ENCODE data around the gene SEMA3B.

SEMA3B gene

GRCh38 chr3:50262778-50263177, 6.2 kb upstream of the SEMA3B start:
- POLR2A ChIA-PET, result interaction anchor here (0.7 kb wide), 1 partner anchor 12 kb away, joined by 3 read pairs; no protein-coding TSS in a partner anchor
- TF ChIP-seq ZBTB20 (tag by site-specific recombination; IDR thresholded peaks at IDR 0.05) (peak; percentile 50; the same call in 1 of the 2 replicates), ZIC2 (tag by site-specific recombination; IDR thresholded peaks at IDR 0.05) (peak; percentile 59), ZNF571 (tag by site-specific recombination; IDR thresholded peaks at IDR 0.05) (no peak), ZFP3 (tag by site-specific recombination; IDR thresholded peaks at IDR 0.05; ENCODE audit: low read depth) (no peak), ZNF48 (tag by site-specific recombination; IDR thresholded peaks at IDR 0.05) (no peak)
- CTCF ChIA-PET, result interaction anchor here (0.7 to 1.9 kb wide), 3 partner anchors 9 to 36 kb away, joined by 3 to 11 read pairs (median 4); no protein-coding TSS in a partner anchor

DNA sequence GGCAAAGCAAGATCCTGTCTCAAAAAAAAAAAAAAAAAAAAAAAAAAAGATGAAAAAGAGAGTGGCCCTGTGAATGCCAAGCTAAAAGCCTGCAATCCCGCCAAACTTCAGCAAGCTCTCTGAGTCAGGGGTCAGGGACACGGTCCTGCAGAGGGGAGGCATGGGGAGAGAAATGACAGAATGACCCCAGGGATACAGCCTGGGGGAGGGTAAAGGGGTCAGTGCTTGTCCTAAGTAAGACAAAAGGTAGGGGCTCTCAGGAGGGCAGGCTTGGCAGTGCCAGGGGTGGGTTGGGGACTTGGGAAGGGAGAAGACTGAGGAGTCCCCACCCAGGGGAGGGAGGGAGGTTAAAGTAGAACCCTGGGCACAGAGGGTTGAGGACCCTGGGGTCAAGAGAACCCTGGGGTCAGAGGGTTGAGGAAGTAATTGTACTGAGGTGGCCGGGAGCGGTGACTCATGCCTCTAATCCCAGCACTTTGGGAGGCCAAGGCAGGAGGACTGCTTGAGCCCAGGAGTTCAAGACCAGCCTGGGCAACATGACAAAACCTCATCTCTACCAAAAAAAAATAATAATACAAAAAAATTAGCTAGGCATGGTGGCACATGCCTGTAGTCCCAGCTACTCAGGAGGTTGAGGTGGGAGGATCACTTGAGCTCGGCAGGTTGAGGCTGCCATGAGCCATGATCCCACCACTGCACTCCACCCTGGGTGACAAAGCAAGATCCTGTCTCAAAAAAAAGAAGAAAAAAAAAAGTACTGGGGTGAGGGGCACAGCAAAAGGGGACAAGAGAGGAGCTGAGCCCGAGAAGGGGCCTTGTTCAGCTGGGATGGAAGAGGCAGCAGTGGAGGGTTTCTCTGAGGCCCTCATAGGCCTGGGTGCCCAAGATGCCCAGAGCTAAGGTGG, 5.2 kb upstream of the SEMA3B start:
- Histone ChIP-seq H3K27ac (ENCODE audit: extremely low read depth, low read depth, low read length) (no peak overlapping the region), H3K9me3 (ENCODE audit: control insufficient read depth, insufficient read depth, low read depth, low read length) (no peaks in the 10 kb centered on the region), H3K4me1 (ENCODE audit: control insufficient read depth, insufficient read depth, low read length) (peaks cover 3% of the 10 kb centered on the region; the same call in 1 of the 2 replicates), H3K4me3 (ENCODE audit: low read depth, low read length) (no peak overlapping the region), H3K36me3 (ENCODE audit: control insufficient read depth in 2 of 2, insufficient read depth in 1 of 2, low read length in 2 of 2) (no peaks in the 10 kb centered on the region)
- ChIA-PET CTCF (interaction anchor here (0.7 to 2.4 kb wide), 9 partner anchors 8 to 69 kb away, joined by 3 to 16 read pairs (median 4); partner anchors contain the start of gene IFRD2), POLR2A (interaction anchor here (0.7 to 1.9 kb wide), 9 partner anchors 8 to 87 kb away, joined by 3 to 9 read pairs (median 4); partner anchors contain the start of genes CYB561D2, HYAL3, LSMEM2 and NAA80)
- TF ChIP-seq ZNF362 (tag by site-specific recombination; IDR thresholded peaks at IDR 0.05), result peak; percentile 33; the same call in 1 of the 2 replicates
- TF ChIP-seq ZNF146 (tag by site-specific recombination; IDR thresholded peaks at IDR 0.05), result no peak
- TF ChIP-seq GLIS1 (tag by site-specific recombination; IDR thresholded peaks at IDR 0.05), result peak; percentile 48; the same call in 1 of the 2 replicates
- TF ChIP-seq ZNF707 (tag by site-specific recombination; IDR thresholded peaks at IDR 0.05), result no peak
- no peak for TF ChIP-seq ZNF324 (tag by site-specific recombination; IDR thresholded peaks at IDR 0.05)
- TF ChIP-seq, protein P1, sequence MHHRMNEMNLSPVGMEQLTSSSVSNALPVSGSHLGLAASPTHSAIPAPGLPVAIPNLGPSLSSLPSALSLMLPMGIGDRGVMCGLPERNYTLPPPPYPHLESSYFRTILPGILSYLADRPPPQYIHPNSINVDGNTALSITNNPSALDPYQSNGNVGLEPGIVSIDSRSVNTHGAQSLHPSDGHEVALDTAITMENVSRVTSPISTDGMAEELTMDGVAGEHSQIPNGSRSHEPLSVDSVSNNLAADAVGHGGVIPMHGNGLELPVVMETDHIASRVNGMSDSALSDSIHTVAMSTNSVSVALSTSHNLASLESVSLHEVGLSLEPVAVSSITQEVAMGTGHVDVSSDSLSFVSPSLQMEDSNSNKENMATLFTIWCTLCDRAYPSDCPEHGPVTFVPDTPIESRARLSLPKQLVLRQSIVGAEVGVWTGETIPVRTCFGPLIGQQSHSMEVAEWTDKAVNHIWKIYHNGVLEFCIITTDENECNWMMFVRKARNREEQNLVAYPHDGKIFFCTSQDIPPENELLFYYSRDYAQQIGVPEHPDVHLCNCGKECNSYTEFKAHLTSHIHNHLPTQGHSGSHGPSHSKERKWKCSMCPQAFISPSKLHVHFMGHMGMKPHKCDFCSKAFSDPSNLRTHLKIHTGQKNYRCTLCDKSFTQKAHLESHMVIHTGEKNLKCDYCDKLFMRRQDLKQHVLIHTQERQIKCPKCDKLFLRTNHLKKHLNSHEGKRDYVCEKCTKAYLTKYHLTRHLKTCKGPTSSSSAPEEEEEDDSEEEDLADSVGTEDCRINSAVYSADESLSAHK (tag by site-specific recombination; IDR thresholded peaks at IDR 0.05), result no peak
- TF ChIP-seq BCL11B (tag by site-specific recombination; IDR thresholded peaks at IDR 0.05; ENCODE audit: low read depth), result no peak
- TF ChIP-seq ZNF670 (tag by site-specific recombination; IDR thresholded peaks at IDR 0.05; ENCODE audit: low read depth), result no peak
- TF ChIP-seq YY2 (tag by site-specific recombination; IDR thresholded peaks at IDR 0.05), result no peak
- no peak for TF ChIP-seq ZNF692 (tag by site-specific recombination; IDR thresholded peaks at IDR 0.05)

More at GRCh38 chr3:50262778-50263177, 6.2 kb upstream of the SEMA3B start:
- Histone ChIP-seq H3K27ac (ENCODE audit: extremely low read depth, low read depth, low read length) (no peak overlapping the region), H3K36me3 (ENCODE audit: control insufficient read depth in 2 of 2, insufficient read depth in 1 of 2, low read length in 2 of 2) (peaks cover 0 to 7% of the 10 kb centered on the region in 2 experiments; a peak in 1 of 3 replicates), H3K9me3 (ENCODE audit: control insufficient read depth, insufficient read depth, low read depth, low read length) (no peaks in the 10 kb centered on the region), H3K4me1 (ENCODE audit: control insufficient read depth, insufficient read depth, low read length) (peaks cover 3% of the 10 kb centered on the region; the same call in 1 of the 2 replicates), H3K4me3 (ENCODE audit: low read depth, low read length) (no peak overlapping the region)
